IPS-11a (cell line): Measurements from ENCODE around the gene MCF2L2.

Experiments used
- H3K4me3 ChIP-seq: one replicate; pipeline ENCODE4 v1.5.1; 2013; ENCODE audit warnings: low read depth, low read length, control low read depth

MCF2L2 gene

DNA sequence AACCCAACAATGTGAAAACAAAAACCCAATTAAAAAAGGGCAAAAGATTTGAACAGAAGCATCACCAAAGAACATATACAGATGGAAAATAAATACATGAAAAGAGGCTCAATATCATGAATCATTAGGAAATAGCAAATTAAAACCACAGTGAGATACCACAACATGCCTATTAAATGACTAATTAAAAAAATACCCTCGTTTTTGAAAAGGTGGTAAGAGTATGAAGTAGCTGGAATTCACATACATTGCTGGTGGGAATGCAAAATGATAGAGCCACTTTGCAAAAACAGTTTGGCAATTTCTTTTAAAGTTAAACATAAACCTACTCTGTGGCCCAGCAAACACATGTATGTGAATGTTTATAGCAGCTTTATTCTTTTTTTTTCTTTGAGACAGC, 99.6 kb downstream of the MCF2L2 start:
- H3K4me3 ChIP-seq: no peak overlapping the region

DNA sequence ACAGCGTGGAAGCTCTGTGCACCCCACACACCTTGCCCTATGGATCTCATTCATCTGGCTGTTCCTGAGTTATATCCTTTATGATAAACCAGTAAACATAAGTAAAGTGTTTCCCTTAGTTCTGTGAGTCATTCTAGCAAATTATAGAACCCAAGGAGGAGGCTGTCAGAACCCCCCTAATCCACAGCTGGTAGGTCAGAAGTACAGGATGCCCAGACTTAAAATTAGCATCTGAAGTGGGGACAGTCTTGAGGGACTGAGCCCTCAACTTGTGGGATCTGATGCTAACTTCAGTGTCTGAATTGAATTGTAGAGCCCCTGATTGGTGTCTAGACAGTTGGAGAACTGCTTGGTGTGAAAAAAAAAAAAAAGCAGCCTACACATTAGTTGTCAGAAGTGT, 100.3 kb downstream of the MCF2L2 start:
- H3K4me3 ChIP-seq: no peak overlapping the region

DNA sequence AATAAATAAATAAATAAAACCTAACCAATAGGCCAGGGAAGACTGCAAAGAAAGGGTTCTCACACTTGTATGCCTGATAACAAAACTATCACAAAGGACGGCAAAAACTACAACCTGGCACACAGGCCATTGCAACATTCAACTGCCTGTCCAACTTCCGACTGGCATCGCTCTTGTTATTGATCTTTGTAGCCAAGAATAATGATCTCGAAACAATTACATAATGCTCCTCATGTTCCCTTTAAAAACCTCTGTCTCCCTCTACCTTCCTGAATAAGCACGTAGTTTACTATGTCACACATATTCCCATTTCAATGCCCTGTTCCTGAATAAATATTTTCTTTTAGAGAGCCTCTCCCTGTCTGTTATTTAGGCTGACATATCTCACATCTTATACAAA, 101.1 kb downstream of the MCF2L2 start:
- H3K4me3 ChIP-seq: no peak overlapping the region

DNA sequence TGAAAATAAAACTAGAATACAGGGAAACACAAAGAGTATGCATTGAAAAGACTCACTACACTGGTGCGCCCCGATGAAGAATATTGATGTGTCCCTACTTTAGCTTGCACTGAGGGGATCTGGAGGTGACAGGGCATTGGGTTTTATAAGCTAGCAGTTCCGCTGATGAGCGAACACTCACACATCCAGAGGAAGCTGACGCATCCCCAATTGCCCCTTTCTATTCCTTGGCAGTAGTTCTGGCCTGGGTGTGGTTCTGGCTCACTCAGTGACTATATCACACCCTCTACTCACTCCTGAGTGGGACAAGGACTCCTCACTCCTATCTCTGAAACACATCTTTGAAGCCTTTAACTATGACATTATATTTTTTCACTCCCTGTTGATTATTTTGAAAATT, 104.3 kb downstream of the MCF2L2 start:
- no peak overlapping the region for H3K4me3 ChIP-seq

DNA sequence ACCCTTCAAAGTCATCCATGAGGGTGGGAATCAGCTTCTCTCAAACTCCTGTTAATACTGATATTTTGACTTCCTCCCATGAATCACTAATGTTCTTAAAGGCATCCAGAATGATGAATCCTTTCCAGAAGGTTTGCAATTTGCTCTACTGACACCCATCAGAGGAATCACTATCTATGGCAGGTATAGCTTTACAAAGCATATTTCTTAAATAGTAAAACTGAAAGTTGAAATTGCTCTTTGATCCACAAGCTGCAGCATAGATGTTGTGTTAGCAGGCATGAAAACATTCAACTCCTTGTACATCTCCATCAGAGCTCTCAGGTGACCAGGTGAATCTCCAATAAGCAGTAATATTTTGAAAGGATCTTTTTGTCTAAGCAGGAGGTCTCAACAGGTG, 109.0 kb downstream of the MCF2L2 start:
- no peak overlapping the region for H3K4me3 ChIP-seq

DNA sequence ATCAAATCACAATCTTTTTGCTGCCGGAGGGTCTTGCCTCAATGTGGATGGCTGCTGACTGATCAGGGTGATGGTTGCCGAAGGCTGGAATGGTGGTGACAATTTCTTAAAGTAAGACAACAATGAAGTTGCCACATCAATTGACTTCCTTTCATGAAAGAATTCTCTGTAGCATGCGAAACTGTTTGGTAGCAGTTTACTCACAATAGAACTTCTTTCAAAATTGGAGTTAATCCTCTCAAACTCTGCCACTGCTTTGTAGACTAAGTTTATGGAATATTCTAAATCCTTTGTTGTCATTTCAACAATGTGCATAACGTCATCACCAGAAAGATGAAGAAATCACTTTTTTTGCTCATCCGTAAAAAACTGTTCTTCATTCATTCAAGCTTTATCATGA, 109.5 kb downstream of the MCF2L2 start:
- no peak overlapping the region for H3K4me3 ChIP-seq

DNA sequence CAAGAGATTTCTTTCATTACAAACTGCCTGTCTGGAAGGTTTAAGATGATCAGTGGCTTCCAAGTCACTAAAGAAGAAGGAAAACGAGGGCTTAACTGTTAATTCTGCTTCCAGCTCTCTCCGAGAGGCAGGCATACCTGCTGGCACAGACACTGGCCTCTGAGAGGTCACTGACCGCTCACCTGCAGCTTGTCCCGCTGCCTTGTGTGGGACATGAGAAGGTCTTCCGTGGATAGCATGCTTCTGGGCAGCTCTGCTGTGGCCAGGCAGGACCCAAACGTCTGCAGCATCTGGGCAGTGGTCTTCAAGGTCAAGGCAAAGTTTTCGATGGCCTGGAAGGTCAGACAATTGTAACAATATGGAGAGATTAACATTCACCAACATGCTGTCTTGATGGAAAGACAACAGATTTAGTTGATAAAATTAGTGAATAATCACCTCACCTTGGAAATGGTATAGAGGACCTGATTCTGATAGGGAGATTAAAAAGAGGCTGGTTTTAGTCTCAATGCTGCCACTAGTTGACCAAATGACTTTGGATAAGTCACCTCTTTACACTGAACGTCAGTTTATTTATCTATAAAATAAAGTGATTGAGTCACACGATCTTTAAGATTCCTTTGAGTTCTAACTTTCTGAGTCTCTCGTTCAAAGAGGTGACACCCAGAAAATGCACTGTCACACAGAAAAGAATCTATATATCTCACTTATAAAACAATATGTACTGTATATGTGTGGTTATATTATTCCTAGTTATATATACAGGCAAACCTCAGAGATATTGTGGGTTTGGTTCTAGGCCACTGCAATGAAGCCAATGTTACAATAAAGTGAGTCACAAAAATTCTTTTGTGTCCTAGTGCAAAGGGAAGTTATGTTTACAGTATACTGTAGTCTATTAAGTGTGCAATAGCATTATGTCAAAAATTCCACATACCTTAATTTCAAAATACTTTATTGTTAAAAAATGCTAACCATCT, 110.2 kb downstream of the MCF2L2 start:
- no peak overlapping the region for H3K4me3 ChIP-seq

DNA sequence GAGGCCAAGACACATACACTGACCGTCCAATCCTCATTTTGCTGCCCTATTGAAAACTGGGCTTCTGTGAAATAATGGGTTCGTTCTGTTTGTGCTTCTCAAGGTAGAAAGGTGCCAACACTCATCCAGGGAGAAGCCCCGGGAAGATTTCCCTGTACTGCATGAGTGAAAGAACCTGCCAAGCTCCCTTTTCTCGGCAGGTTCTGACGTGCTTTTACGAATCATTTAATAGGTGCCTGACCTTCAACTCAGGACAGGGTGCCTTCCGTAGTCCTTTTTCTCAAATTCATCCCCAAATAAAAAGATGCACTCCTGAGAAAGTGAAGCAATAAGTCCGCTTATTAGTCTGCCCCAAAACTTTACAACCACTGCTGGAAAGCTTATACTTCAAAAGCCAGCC, 111.1 kb downstream of the MCF2L2 start:
- H3K4me3 ChIP-seq: no peak overlapping the region

DNA sequence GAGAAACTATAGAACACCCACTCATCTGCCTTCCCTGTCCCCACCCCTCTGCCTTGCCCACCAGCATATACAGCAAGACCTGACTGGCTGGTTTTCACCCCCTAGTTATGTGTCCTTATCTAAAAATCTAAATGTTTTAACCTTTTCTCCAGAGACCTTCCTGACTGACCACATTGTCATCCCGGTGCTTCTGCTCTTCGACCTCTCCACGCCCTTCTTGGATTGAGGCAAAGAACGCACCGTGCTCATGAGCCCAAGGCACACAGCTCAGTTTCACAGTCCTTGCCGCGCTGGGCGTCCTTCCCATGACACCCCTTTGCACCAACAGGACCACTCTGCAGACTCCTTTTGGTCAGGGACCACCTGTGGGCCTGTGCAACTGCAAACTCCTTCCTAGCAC, 112.7 kb downstream of the MCF2L2 start:
- no peak overlapping the region for H3K4me3 ChIP-seq

DNA sequence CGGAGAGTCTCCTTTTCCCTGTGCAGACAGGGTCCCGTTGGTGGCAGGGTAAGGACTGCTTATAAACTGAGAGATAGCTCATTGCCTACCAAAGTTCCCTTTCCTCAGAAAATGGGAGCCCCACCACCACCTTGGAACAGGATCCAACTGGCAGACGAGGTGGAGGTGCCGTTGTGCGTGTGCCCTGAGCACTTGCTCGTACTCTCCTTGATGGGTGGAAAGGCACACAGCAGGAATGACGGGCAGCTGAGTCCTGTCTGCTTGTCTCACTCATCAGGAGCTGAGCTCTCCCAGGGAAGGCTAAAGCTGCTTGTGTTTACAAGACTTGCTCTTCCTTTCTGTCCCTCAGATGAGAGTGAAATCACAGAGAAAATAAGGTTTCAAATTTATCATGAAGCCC, 114.7 kb downstream of the MCF2L2 start:
- no peak overlapping the region for H3K4me3 ChIP-seq

DNA sequence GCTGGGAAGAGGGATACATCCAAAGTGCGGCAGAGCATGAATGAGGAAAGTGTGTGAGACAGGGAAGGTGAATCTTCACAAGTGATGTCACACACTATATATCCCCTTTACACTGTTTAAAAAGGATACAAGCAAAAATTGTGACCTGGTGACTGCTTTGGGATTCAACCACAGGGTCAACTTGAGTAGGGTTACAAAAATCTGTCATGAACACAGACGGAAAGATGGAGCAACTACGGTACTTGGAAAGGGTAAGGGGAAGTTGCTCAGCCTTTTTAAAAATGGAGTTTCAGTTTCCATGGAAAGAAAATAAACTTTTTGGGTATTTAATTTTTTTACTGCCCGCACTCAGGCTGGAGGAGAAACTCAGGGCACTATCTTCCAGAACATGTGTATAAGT, 115.1 kb downstream of the MCF2L2 start:
- H3K4me3 ChIP-seq: no peak overlapping the region

DNA sequence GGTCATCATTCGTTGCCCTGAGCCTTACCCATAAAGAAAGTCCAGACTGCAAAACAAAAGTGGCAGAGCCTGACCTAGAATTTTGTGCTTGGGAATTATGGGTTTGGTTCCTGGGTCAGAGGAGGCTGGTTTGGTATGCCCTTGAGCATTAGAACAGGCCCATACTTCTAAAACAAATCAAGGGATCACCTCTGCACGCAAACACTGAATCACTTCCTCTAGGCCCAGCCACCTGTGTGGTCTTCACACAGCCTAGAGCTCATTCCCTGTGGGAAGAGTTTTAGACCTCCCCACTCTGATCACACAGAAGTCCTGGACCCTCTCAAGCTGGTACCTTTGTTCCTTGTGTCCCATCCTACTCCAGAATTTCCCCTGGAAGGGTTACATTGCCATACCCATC, 116.0 kb downstream of the MCF2L2 start:
- H3K4me3 ChIP-seq: no peak overlapping the region

DNA sequence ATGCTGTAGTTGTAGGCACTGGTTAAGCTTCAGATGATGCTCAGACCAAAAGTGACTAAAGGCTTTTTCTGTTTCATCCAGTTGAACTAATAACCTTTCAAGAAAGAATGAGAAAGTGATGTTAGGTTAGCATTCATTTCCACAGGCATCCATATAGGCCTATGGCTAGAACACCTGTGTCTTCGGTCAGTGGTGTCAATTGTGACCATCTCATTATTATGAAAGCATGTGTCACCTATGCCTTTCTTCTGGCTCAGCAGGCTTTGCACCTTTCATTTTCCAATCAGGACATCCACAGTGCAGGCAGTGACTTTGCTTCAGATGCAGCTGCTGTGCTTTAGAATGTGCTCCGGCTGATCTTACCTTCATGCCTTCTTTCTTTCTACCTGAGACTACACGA, 117.5 kb downstream of the MCF2L2 start:
- H3K4me3 ChIP-seq: no peak overlapping the region

DNA sequence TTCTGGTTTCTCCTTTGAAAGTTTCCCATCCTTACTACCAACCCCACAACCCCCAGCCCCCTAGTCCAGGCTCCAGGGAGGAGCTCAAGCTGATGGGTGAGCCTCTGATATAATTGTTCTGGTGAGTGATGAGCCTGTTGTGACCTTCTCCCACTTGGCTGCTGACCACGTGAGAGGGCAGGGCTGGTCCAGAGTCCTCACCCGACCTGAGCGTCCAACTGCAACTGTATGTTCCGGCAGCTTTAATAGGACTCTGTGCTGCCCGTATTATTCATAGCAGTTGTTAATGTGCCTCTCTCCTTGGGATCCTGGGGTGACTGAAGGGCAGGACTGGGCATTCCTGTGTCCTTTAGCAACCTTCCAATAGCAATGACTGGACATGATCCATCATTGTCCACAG, 119.1 kb downstream of the MCF2L2 start:
- no peak overlapping the region for H3K4me3 ChIP-seq

DNA sequence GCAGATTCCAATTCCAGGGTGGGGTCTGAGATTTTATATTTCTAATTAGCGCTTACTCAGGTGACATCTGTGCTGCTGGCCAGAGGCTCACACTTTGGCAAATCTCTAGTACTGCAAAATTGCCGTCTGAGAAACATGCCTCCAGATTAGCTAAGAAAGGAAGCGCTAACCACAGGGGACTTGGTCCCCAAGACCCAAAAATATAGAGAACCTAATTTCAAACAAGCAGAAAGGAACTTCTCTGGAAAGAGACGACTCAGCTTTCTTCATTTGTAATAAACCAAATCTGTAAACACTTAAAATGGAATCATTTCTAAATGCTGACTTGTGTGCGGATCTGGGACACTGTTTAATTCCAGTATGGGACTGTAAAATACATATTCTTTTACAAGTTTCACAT, 119.7 kb downstream of the MCF2L2 start:
- H3K4me3 ChIP-seq: no peak overlapping the region

DNA sequence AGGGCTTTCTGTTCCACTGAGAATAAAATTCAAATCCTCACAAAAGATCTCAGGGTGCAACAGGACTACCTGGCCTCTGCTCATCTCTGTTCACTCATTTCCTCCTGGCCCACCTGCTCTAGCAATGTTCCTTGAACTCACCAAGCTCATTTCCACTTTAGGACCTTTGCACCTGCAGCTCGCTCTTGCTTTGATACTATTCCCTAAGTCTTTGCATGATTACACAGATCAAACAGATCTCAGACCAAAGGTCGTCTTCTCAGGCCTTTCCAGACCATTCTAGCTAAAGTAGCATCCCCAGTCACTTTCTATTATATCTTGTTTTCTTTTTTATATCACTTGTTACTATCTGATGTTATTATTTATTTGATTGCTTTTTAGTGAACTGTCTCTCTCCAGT, 120.7 kb downstream of the MCF2L2 start:
- H3K4me3 ChIP-seq: no peak overlapping the region

DNA sequence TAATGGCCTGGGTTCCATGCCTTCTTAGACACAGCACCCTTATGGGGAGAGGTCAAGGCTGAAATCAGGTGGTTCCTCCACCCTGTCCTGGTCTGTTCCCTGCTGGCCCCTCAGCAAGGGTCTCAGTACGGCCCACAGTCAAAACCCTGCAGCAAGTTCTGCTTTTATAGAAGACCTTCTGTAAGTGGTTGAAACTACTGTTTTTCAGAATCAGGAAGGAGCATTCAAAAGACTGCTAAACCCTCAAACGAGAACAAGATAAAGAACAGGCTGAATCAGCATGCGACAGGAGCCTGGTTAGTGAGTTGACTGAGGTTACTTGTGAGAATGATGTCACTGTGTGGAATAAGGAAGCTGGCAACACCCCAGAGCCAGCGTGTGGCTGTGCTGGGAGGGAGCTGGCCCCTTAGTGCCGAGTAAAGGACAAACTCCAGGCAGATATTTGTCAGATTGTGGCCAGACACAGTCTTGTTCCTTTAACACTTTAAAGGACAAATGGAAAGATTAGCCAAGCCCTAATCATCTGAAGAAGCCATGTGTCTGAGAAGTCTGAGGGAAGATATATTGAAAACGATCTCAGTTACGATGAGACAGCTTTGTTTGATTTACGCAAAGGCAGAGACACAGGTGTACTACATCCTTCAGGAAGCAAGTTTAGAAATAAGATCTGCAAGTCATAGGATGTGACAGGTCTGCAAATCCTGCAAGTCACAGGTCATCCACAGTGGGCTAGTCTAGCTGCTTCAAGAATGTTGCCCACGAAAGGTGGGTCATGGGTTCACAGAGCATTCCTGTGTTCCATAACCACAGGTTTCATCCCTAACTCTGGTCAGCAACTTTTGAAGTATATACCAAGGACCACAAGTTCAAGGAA, 121.4 kb downstream of the MCF2L2 start:
- H3K4me3 ChIP-seq: no peak overlapping the region

DNA sequence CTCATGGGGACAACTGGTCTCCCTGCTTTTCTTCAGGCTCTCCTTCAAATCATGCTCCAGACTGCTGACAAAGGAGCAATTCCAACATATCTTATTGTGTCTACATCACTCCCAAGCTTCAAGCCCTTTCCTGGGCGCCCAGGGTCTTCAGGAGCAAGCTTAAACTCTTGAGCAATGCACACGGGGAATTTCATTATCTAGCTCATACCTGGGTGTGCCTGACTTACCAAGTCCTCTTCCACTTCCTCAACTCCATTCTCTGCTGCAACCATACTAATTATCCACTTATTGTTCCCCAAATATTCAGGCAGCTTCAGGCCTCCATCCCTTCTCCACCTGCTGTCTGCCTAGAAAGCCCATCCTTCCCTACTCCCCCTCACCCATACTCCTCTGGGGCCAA, 124.7 kb downstream of the MCF2L2 start:
- H3K4me3 ChIP-seq: no peak overlapping the region

DNA sequence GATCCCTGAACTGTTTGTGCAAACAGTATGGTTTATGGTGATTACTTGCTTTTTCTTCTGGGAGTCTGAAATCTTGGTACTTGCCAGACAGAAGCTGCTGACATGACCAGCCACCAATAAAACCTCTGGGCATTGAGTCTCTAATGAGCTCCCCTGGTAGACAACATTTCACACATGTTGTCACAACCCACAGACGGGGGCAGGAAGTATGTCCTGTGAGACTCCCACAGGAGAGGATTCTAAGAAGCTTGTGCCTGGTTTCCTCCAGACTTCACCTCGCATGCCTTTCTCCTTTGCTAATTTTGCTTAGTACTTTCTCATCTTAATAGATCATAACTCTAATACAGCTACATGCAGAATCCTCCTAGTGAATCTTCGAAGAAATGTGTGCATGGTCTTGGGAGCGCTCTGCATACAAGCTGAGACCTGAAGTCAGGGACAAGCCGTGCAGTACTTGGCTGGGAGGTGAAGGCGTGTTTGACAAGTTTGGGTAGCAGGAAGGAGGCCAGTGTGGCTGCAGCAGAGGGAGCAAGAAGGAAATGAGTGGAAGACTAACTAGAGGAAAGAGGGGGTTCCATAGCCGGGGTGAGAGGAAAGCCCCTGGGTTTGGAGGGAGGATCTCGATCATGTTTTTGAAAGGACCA, 126.4 kb downstream of the MCF2L2 start:
- no peak overlapping the region for H3K4me3 ChIP-seq

DNA sequence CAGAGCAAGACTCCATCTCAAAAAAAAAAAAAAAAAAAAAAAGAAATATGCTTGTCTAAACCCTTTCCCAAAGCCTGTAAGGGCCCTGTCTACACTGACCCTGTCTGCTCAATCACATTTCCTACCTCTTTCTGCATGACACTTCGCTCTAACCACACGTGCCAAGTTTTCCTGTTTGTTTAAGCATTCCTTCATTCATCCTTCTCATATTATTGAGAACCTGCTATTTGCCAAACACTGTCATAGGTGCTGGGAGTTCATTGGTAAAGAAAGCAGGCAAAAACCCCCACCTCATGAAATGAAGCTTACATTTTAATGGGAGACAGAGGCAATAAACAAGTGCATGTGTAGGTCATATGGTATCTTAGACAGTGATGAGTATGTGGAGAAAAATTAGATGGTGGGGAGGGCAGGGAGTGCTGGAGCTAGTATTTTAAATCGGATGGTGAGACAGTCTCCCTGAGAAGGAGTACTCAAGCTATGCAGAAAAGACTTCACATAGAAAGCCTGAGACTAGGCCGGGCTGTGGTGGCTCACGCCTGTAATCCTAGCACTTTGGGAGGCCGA, 127.3 kb downstream of the MCF2L2 start:
- no peak overlapping the region for H3K4me3 ChIP-seq

DNA sequence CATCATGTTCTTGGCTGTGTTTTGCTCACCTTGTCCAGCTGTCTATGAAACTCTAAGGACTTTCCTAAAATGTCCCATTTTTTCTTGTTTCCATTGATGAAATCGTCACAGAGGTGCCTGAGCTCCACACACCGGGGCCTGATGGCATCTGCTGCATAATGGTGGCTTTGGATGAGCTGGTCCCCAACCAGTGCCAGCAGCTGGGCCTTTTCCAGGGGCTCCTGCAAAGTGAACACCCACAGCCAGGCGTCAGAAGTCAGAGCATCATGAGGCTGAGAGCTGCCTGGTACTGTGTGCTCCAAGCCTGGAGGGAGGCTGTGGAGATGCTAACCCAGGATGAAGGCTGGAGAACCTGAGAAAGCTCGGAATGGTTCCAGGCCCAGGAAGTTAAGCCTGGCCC, 128.4 kb downstream of the MCF2L2 start:
- no peak overlapping the region for H3K4me3 ChIP-seq
